ENCODE measurements around the gene KRT2. TPM values are rescaled to one million over a fixed set of nuclear protein-coding genes. Genes with fewer than 3 reads are reported as not detected.

Gene KRT2
- total and polyA plus RNA-seq, 2 donors (not counting 3 experiments of a cell fraction or from before 2014, with no cell fraction given): not detected

DNA sequence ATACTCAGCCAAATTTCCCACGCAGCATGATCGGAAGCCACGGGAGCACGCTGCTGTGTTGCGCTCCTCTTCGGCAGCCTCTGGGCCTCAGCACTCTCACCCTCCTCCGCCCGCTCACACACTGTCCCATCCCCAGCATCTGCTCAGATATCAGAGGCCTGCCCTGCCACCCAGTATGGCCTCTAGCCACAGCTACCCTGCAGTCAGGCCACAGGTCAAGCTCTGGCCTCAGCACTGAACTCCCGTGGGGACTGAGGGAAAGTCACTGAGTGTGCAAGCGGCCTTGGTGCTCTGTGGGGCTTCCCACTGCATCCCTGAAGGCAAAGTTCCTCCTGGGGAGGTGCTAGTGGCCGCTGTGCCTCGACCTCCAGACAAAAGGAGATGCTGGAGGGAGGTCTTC lies 49.3 kb upstream of the KRT2 start:
- FAIRE-seq (no peak), DNase-seq (ENCODE audit: low read depth, low spot score) (no peak)
- no peaks in the 10 kb centered on the region for H3K36me3 ChIP-seq (ENCODE audit: control insufficient read depth in 2 of 2, extremely low read depth in 1 of 2, insufficient read depth in 2 of 2, low read length in 2 of 2)
- dilution Hi-C loops (cut with MboI; ENCODE audit: extremely low pct_ligation_motif_present, low sequenced_read_pairs): no loop called here
- intact Hi-C loops (cut with micrococcal nuclease): no loop called here
- H3K9ac ChIP-seq (replicated peaks; ENCODE audit: extremely low read depth, insufficient read depth, low read length): no peak overlapping the region
- H3K4me2 ChIP-seq (ENCODE audit: insufficient read depth, low read length): no peak overlapping the region
- no peaks in the 10 kb centered on the region for H3K79me2 ChIP-seq (ENCODE audit: control insufficient read depth, insufficient read depth, low read length)
- H3K9me1 ChIP-seq (replicated peaks; ENCODE audit: control insufficient read depth, extremely low read depth, insufficient read depth, low read length): no peaks in the 10 kb centered on the region
- no peak overlapping the region for H3K4me3 ChIP-seq (replicated peaks in 1 of 3; ENCODE audit: insufficient read depth in 1 of 3, low read depth in 1 of 3, low read length in 3 of 3)
- no peaks in the 10 kb centered on the region for H3K4me1 ChIP-seq (ENCODE audit: control insufficient read depth, extremely low read depth, insufficient read depth, low read length)
- H2AFZ ChIP-seq (ENCODE audit: low read depth, low read length): no peak overlapping the region
- no peaks in the 10 kb centered on the region for H4K20me1 ChIP-seq (replicated peaks; ENCODE audit: control insufficient read depth, extremely low read depth, insufficient read depth, low read length)
- POLR2A ChIA-PET: no interaction called here
- H3K27me3 ChIP-seq (ENCODE audit: control insufficient read depth in 2 of 2, insufficient read depth in 2 of 2, low read length in 2 of 2): no peaks in the 10 kb centered on the region
- CTCF ChIA-PET: no interaction called here
- H3K9me3 ChIP-seq (replicated peaks; ENCODE audit: control insufficient read depth, insufficient read depth, low read length): no peaks in the 10 kb centered on the region
- H3K27ac ChIP-seq (ENCODE audit: insufficient read depth, low read depth, low read length): no peak overlapping the region
- BruUV-seq (replicated peaks): no TSS peak
- no peak for TF ChIP-seq JUN (IDR thresholded peaks at IDR 0.05; ENCODE audit: borderline replicate concordance, insufficient read depth, insufficient read length, low read depth)
- no peak for TF ChIP-seq POLR2A (IDR thresholded peaks at IDR 0.05; ENCODE audit: low read depth, low read length)
- no peak for TF ChIP-seq MYC (IDR thresholded peaks at IDR 0.05; ENCODE audit: low read depth, low read length)
- TF ChIP-seq GATA2 (IDR thresholded peaks at IDR 0.05; ENCODE audit: insufficient read depth, insufficient read length, low read depth, low read length): no peak
- TF ChIP-seq, protein P1, sequence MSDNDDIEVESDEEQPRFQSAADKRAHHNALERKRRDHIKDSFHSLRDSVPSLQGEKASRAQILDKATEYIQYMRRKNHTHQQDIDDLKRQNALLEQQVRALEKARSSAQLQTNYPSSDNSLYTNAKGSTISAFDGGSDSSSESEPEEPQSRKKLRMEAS (IDR thresholded peaks at IDR 0.05; ENCODE audit: insufficient read depth, insufficient read length): no peak
- TF ChIP-seq EZH2 (IDR thresholded peaks at IDR 0.05; ENCODE audit: borderline replicate concordance, low read depth, low read length, severe bottlenecking): no peak
- no peak for TF ChIP-seq POLR2AphosphoS5 (IDR thresholded peaks at IDR 0.05; ENCODE audit: insufficient read depth, low read depth, low read length)
- TF ChIP-seq, protein P2, sequence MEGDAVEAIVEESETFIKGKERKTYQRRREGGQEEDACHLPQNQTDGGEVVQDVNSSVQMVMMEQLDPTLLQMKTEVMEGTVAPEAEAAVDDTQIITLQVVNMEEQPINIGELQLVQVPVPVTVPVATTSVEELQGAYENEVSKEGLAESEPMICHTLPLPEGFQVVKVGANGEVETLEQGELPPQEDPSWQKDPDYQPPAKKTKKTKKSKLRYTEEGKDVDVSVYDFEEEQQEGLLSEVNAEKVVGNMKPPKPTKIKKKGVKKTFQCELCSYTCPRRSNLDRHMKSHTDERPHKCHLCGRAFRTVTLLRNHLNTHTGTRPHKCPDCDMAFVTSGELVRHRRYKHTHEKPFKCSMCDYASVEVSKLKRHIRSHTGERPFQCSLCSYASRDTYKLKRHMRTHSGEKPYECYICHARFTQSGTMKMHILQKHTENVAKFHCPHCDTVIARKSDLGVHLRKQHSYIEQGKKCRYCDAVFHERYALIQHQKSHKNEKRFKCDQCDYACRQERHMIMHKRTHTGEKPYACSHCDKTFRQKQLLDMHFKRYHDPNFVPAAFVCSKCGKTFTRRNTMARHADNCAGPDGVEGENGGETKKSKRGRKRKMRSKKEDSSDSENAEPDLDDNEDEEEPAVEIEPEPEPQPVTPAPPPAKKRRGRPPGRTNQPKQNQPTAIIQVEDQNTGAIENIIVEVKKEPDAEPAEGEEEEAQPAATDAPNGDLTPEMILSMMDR (IDR thresholded peaks at IDR 0.05; ENCODE audit: extremely low read depth in 1 of 2, insufficient read depth in 1 of 2, low read depth in 1 of 2, low read length in 2 of 2): no peak
- TF ChIP-seq FOS (IDR thresholded peaks at IDR 0.05; ENCODE audit: borderline replicate concordance, insufficient read depth, low read length): no peak

Measured in endothelial cell of umbilical vein (primary cell).